GM21423 (cell line): Measurements from ENCODE around the gene FXYD7.
"Not testable (repeated sequence)": the region's sequence is repeated elsewhere in the genome, so short reads cannot be mapped to it uniquely, and the experiment has no call there.

Experiments used
- ATAC-seq: cut with Tn5 transposase; IDR thresholded peaks from one replicate; pipeline ENCODE4 v1.9.1; 2021; ENCODE audit warnings: mild to moderate bottlenecking, moderate library complexity; ENCODE audit not compliant: unreplicated experiment

Gene FXYD7

DNA sequence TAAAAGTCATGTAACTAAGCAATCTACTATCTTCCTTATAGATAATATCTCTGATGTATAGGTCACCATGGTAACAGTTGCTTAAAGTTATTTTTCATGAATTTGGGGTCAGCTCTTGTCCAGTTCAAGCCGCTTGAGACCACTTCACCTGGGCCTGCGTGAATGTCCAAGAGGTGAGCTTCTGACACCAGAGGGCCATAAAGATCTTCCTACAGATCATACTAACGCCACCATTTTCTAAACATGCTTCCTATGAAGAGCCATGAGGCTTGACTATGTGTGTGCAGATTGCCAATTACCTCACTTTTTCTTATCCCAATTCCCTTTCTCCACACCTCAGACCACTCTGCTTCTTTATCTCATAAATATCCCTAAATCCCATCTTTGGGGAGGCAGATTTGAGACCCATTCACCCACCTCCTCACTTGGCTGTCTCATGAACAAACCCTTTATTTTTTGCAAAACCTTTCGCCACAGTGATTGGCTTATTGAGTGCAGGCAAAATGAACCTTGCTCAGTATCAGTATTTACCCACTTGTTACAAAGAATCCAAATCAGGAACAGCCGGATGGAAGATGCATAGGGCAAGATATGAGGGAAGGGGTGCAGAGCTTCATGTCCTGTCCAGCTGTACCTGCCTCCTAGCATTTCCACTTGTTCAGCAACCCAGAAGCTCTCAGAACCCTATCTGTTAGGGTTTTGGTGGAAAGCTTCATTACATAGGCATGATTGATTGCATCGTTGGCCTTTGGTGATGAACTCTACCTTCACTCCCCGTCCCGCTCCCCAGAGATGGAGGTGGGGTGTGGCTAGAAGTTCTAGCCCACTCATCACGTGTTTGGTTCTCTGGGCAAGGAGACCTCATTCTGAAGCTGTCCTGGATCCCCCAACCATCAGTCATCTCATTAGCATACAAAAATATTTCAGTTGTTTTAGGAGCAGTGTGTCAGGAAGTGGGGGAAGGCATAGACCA, 51.2 kb downstream of the FXYD7 start:
- no peak for ATAC-seq

GRCh38 chr19:35195830-35196229, 52.8 kb downstream of the FXYD7 start:
- no peak for ATAC-seq

- ATAC-seq, result not testable (repeated sequence)
Observed at GRCh38 chr19:35196861-35197260, 53.8 kb downstream of the FXYD7 start.

- ATAC-seq, result no peak
Observed at GRCh38 chr19:35199481-35199880, 56.4 kb downstream of the FXYD7 start.

- no peak for ATAC-seq
Observed at GRCh38 chr19:35202722-35203688, 60.0 kb downstream of the FXYD7 start.
